Activated CD4-positive, alpha-beta T cell treated with anti-CD3 and anti-CD28 coated beads, Interleukin-2, amount 50 U/mL, for 24 hours (primary cell): ENCODE data around the gene HAO2.
"Not testable (repeated sequence)": the region's sequence is repeated elsewhere in the genome, so short reads cannot be mapped to it uniquely, and the experiment has no call there.

Source experiments
- DNase-seq, 2 donors: peaks; one replicate each; pipeline ENCODE4 v3.0.0-alpha.2; 2020; ENCODE audit warnings: low read depth in 1 of 2, low spot score in 1 of 2

HAO2 gene

GRCh38 chr1:119345398-119345797 is 23.2 kb upstream of the HAO2 start:
- DNase-seq: no peak

- no peak for DNase-seq
Measured at GRCh38 chr1:119347858-119348257, 20.7 kb upstream of the HAO2 start.

- no peak for DNase-seq
Measured at GRCh38 chr1:119348941-119349340, 19.6 kb upstream of the HAO2 start.

GRCh38 chr1:119350866-119351265 is 17.7 kb upstream of the HAO2 start:
- not testable (repeated sequence) for DNase-seq

GRCh38 chr1:119351997-119352396 is 16.6 kb upstream of the HAO2 start:
- DNase-seq: no peak

GRCh38 chr1:119353836-119354235 is 14.7 kb upstream of the HAO2 start:
- DNase-seq: no peak

GRCh38 chr1:119358636-119359035 is 9.9 kb upstream of the HAO2 start:
- DNase-seq: no peak

GRCh38 chr1:119359730-119360129 is 8.9 kb upstream of the HAO2 start:
- no peak for DNase-seq

GRCh38 chr1:119361205-119361604 is 7.4 kb upstream of the HAO2 start:
- no peak for DNase-seq

- DNase-seq: no peak
Measured at GRCh38 chr1:119361620-119362344, 6.8 kb upstream of the HAO2 start.

- no peak for DNase-seq
Measured at GRCh38 chr1:119363162-119363561, 5.4 kb upstream of the HAO2 start.

- no peak for DNase-seq
Measured at GRCh38 chr1:119364640-119365039, 3.9 kb upstream of the HAO2 start.

GRCh38 chr1:119366424-119366823 is 2.2 kb upstream of the HAO2 start:
- no peak for DNase-seq

GRCh38 chr1:119367432-119368124 is 1.0 kb upstream of the HAO2 start:
- DNase-seq: no peak

GRCh38 chr1:119370748-119371147 is 2.2 kb downstream of the HAO2 start:
- no peak for DNase-seq

- no peak for DNase-seq
Measured at GRCh38 chr1:119371815-119372214, 3.2 kb downstream of the HAO2 start.

GRCh38 chr1:119372503-119373086 is 4.0 kb downstream of the HAO2 start:
- DNase-seq: no peak

GRCh38 chr1:119373465-119373864 is 4.9 kb downstream of the HAO2 start:
- no peak for DNase-seq

GRCh38 chr1:119374208-119374874 is 5.8 kb downstream of the HAO2 start:
- DNase-seq: no peak

GRCh38 chr1:119375366-119375765 is 6.8 kb downstream of the HAO2 start:
- no peak for DNase-seq

- DNase-seq: no peak
Measured at GRCh38 chr1:119376594-119376993, 8.0 kb downstream of the HAO2 start.

GRCh38 chr1:119377594-119377993 is 9.0 kb downstream of the HAO2 start:
- DNase-seq: not testable (repeated sequence)
